WI38 (cell line): Measurements from ENCODE around the gene ASH1L.
"Not testable (repeated sequence)": the region's sequence is repeated elsewhere in the genome, so short reads cannot be mapped to it uniquely, and the experiment has no call there.

ENCODE experiments used
- H3K4me3 ChIP-seq: 2 replicates; pipeline ENCODE4 v1.5.1; 2011; ENCODE audit warnings: low read depth, mild to moderate bottlenecking, control low read depth, low read length
- CTCF ChIP-seq: IDR thresholded peaks from 2 replicates; pipeline ENCODE4 v1.5.1; 2012; ENCODE audit warnings: low read depth, mild to moderate bottlenecking, control low read depth, low read length

The ASH1L gene

GRCh38 chr1:155562581-155563376, at the start of gene ASH1L:
TSS of gene ASH1L (minus strand) at chr1:155562803. CDS start at chr1:155521519, 41,284 bp downstream.
- peak within 1 kb of the TSS; percentile 82 for H3K4me3 ChIP-seq
- no peak for TF ChIP-seq CTCF

GRCh38 chr1:155610257-155610647, 47.6 kb upstream of the ASH1L start:
- peak overlapping the region; percentile 67 for H3K4me3 ChIP-seq

- H3K4me3 ChIP-seq = peak within 1 kb of the TSS; percentile 67
- TF ChIP-seq CTCF = no peak
Measured at GRCh38 chr1:155609515-155610256, 47.1 kb upstream of the ASH1L start, which contains the start of gene MSTO1. TSS of gene MSTO1 (plus strand) at chr1:155610218. CDS start at chr1:155610249, 31 bp downstream.

GRCh38 chr1:155608888-155609225, 46.3 kb upstream of the ASH1L start:
- TF ChIP-seq CTCF = no peak
- H3K4me3 ChIP-seq = no peak overlapping the region

- TF ChIP-seq CTCF = no peak
- no peak overlapping the region for H3K4me3 ChIP-seq
Measured at GRCh38 chr1:155607708-155608107, 45.1 kb upstream of the ASH1L start.

- H3K4me3 ChIP-seq = not testable (repeated sequence)
Measured at GRCh38 chr1:155599828-155600572, 37.4 kb upstream of the ASH1L start.

GRCh38 chr1:155598842-155599331, 36.3 kb upstream of the ASH1L start:
- no peak for TF ChIP-seq CTCF
- H3K4me3 ChIP-seq = no peak overlapping the region

GRCh38 chr1:155596864-155597263, 34.3 kb upstream of the ASH1L start:
- no peak for TF ChIP-seq CTCF
- H3K4me3 ChIP-seq = no peak overlapping the region

- H3K4me3 ChIP-seq = not testable (repeated sequence)
Measured at GRCh38 chr1:155595877-155596474, 33.4 kb upstream of the ASH1L start.
